Gastroesophageal sphincter (tissue), 4 donors: ENCODE data around the gene INPP5E. TPM values are rescaled to one million over a fixed set of nuclear protein-coding genes. Genes with fewer than 3 reads are reported as not detected.

Experiments used
- ATAC-seq: fragments of 150-250 bp; one replicate; pipeline ENCODE4 v1.9.1; 2016; ENCODE audit warnings: mild to moderate bottlenecking, moderate library complexity
- H3K27ac ChIP-seq, 4 donors: fragments of 200-600 bp; sonication (generic) in 3 of 4; 1 replicate in 3 of 4; 2 replicates in 1 of 4; pipeline ENCODE4 v1.5.1; 2016 to 2019
- H3K27me3 ChIP-seq: fragments of 200-600 bp; sonication (generic); one replicate; pipeline ENCODE4 v1.5.1; 2019
- H3K36me3 ChIP-seq, 2 donors: fragments of 200-600 bp; sonication (generic); one replicate each; pipeline ENCODE4 v1.5.1; 2019; ENCODE audit warnings: control low read depth in 1 of 2
- H3K4me1 ChIP-seq, 3 donors: fragments of 200-600 bp; sonication (generic); 1 replicate in 2 of 3; 2 replicates in 1 of 3; pipeline ENCODE4 v1.5.1; 2016 to 2019; ENCODE audit warnings: control low read depth in 2 of 3
- H3K4me3 ChIP-seq, 2 donors: fragments of 200-600 bp; sonication (generic); one replicate each; pipeline ENCODE4 v1.5.1; 2019; ENCODE audit warnings: mild to moderate bottlenecking in 1 of 2, moderate library complexity in 1 of 2
- H3K9me3 ChIP-seq, 3 donors: fragments of 200-600 bp; sonication (generic); one replicate each; pipeline ENCODE4 v1.5.1; 2017 to 2019; ENCODE audit warnings: control low read depth in 2 of 3
- CTCF ChIP-seq, 4 experiments: fragments of 200-600 bp in 2 of 4; fragments of 450-650 bp in 2 of 4; sonication (generic) in 1 of 4; IDR thresholded peaks; one replicate each; pipeline ENCODE4 v1.5.1; 2017 to 2019; ENCODE audit warnings: antibody characterized with exemption in 4 of 4, mild to moderate bottlenecking in 2 of 4, moderate library complexity in 2 of 4
- EP300 ChIP-seq: sonication (generic); formaldehyde crosslinking; IDR thresholded peaks from one replicate; pipeline ENCODE4 v1.6.1; 2017; ENCODE audit warnings: antibody characterized with exemption, mild to moderate bottlenecking
- POLR2A ChIP-seq, 2 donors: fragments of 450-650 bp; IDR thresholded peaks; one replicate each; pipeline ENCODE4 v1.6.1; 2017; ENCODE audit warnings: antibody characterized with exemption in 2 of 2, mild to moderate bottlenecking in 2 of 2, moderate library complexity in 1 of 2
- POLR2AphosphoS5 ChIP-seq: sonication (generic); formaldehyde crosslinking; IDR thresholded peaks from one replicate; pipeline ENCODE4 v1.6.1; 2017; ENCODE audit warnings: antibody characterized with exemption
- WGBS, 2 donors: methylation state at CpG; one replicate each; pipeline ENCODE4 v1.1.5; 2018; ENCODE audit warnings: low coverage in 1 of 2; 5-methylcytosine and 5-hydroxymethylcytosine counted together
- total RNA-seq, 4 donors: library from RNA; depleted of rRNA; stranded (reverse); fragments of >200 nt; gene quantifications; one replicate each; pipeline ENCODE4 v1.1.0, GENCODE V29; 2016

The INPP5E gene
- total RNA-seq, 4 donors from 2014 or later: 7.2 to 13.1 (median 10.0) TPM

GRCh38 chr9:136424750-136425362 is 14.8 kb downstream of the INPP5E start:
- Histone ChIP-seq H3K4me1 (no peaks in the 10 kb centered on the region), H3K4me3 (no peak overlapping the region), H3K27ac (no peak overlapping the region), H3K9me3 (no peaks in the 10 kb centered on the region), H3K27me3 (no peaks in the 10 kb centered on the region), H3K36me3 (peaks cover 0 to 84% of the 10 kb centered on the region in 2 donors)
- TF ChIP-seq CTCF (IDR thresholded peaks at IDR 0.05) (no peak), POLR2AphosphoS5 (no peak), POLR2A (IDR thresholded peaks at IDR 0.05) (no peak), EP300 (no peak)
- ATAC-seq: no peak
- 84 to 89% methylated on average over 10 to 12 of the region's 27 CpGs for WGBS, 2 donors

- H3K4me1 ChIP-seq: no peaks in the 10 kb centered on the region
- H3K36me3 ChIP-seq: peaks cover 0 to 84% of the 10 kb centered on the region in 2 donors
- ATAC-seq: no peak
- H3K27ac ChIP-seq: no peak overlapping the region
- 94 to 95% methylated on average over 8 to 13 of the region's 43 CpGs for WGBS, 2 donors
- TF ChIP-seq POLR2AphosphoS5 (no peak), POLR2A (IDR thresholded peaks at IDR 0.05) (no peak), EP300 (no peak), CTCF (IDR thresholded peaks at IDR 0.05) (no peak)
- no peak overlapping the region for H3K4me3 ChIP-seq
- no peaks in the 10 kb centered on the region for H3K27me3 ChIP-seq
- H3K9me3 ChIP-seq: no peaks in the 10 kb centered on the region
Measured at GRCh38 chr9:136423432-136424146, 16.1 kb downstream of the INPP5E start.

GRCh38 chr9:136422876-136423275 is 16.8 kb downstream of the INPP5E start:
- WGBS, 2 donors: 87% methylated on average over 3 of the region's 26 CpGs; no CpG with 5 or more reads in 1 of the 2 donors

GRCh38 chr9:136421791-136422190 is 17.9 kb downstream of the INPP5E start:
- no peak for TF ChIP-seq EP300
- TF ChIP-seq CTCF (IDR thresholded peaks at IDR 0.05): no peak
- TF ChIP-seq POLR2A (IDR thresholded peaks at IDR 0.05): no peak
- TF ChIP-seq POLR2AphosphoS5: no peak
- ATAC-seq: no peak
- no CpG with 5 or more reads among the region's 21 CpGs for WGBS, 2 donors
- H3K27ac ChIP-seq: no peak overlapping the region
- no peaks in the 10 kb centered on the region for H3K4me1 ChIP-seq
- H3K4me3 ChIP-seq: no peak overlapping the region
- H3K36me3 ChIP-seq: peaks cover 0 to 96% of the 10 kb centered on the region in 2 donors
- H3K9me3 ChIP-seq: no peaks in the 10 kb centered on the region
- H3K27me3 ChIP-seq: no peaks in the 10 kb centered on the region

More at GRCh38 chr9:136422876-136423275, 16.8 kb downstream of the INPP5E start:
- Histone ChIP-seq H3K9me3 (no peaks in the 10 kb centered on the region), H3K4me1 (no peaks in the 10 kb centered on the region), H3K4me3 (no peak overlapping the region), H3K36me3 (peaks cover 0 to 90% of the 10 kb centered on the region in 2 donors), H3K27me3 (no peaks in the 10 kb centered on the region), H3K27ac (no peak overlapping the region)
- TF ChIP-seq EP300 (no peak), POLR2AphosphoS5 (no peak), CTCF (IDR thresholded peaks at IDR 0.05) (no peak), POLR2A (IDR thresholded peaks at IDR 0.05) (no peak)
- ATAC-seq: no peak

GRCh38 chr9:136419092-136419420 is 20.6 kb downstream of the INPP5E start:
- Histone ChIP-seq H3K4me3 (no peak overlapping the region), H3K9me3 (no peaks in the 10 kb centered on the region), H3K4me1 (no peaks in the 10 kb centered on the region), H3K27ac (no peak overlapping the region), H3K27me3 (no peaks in the 10 kb centered on the region), H3K36me3 (peaks cover 0 to 100% of the 10 kb centered on the region in 2 donors)
- 84 to 87% methylated on average over 8 to 10 of the region's 12 CpGs for WGBS, 2 donors
- no peak for ATAC-seq
- TF ChIP-seq POLR2AphosphoS5: no peak
- no peak for TF ChIP-seq EP300
- TF ChIP-seq CTCF (IDR thresholded peaks at IDR 0.05): no peak
- no peak for TF ChIP-seq POLR2A (IDR thresholded peaks at IDR 0.05)
